ENCODE results near the gene SKA3. TPM values are rescaled to one million over a fixed set of nuclear protein-coding genes. Genes with fewer than 3 reads are reported as not detected.
A peak's percentile ranks its signal among the peaks of the same experiment; 100 is the strongest.
"Not testable (repeated sequence)": the region's sequence is repeated elsewhere in the genome, so short reads cannot be mapped to it uniquely, and the experiment has no call there.

SKA3 gene
- total RNA-seq, 2 experiments from 2014 or later, result 32.8 to 33.8 TPM

GRCh38 chr13:21152251-21152899, 24.0 kb downstream of the SKA3 start:
- Mint-ChIP-seq H3K4me3 (no peak overlapping the region), H3K27ac (no peak overlapping the region), H3K27me3 (ENCODE audit: low read depth) (no peaks in the 10 kb centered on the region), H3K36me3 (ENCODE audit: low read depth) (peaks cover 22% of the 10 kb centered on the region), H3K4me1 (ENCODE audit: low read depth) (peaks cover 21% of the 10 kb centered on the region), H3K9me3 (no peaks in the 10 kb centered on the region)
- CTCF ChIA-PET, result interaction anchor here (0.6 kb wide), 1 partner anchor 41 kb away, joined by 3 read pairs; no protein-coding TSS in a partner anchor
- intact Hi-C loops (cut with micrococcal nuclease), result no loop called here
- no peak for DNase-seq

- Mint-ChIP-seq H3K36me3 (ENCODE audit: low read depth) (peaks cover 16% of the 10 kb centered on the region), H3K27ac (peak overlapping the region; percentile 34), H3K27me3 (ENCODE audit: low read depth) (no peaks in the 10 kb centered on the region), H3K9me3 (no peaks in the 10 kb centered on the region), H3K4me1 (ENCODE audit: low read depth) (peaks cover 25% of the 10 kb centered on the region), H3K4me3 (no peak overlapping the region)
- DNase-seq, result no peak
- CTCF ChIA-PET, result interaction anchor here (0.6 to 1.1 kb wide), 2 partner anchors 204 to 225 kb away, joined by 5 to 7 read pairs; no protein-coding TSS in a partner anchor
- intact Hi-C loops (cut with micrococcal nuclease), result no loop called here
Measured at GRCh38 chr13:21150013-21150412, 26.3 kb downstream of the SKA3 start.

GRCh38 chr13:21149568-21149967, 26.8 kb downstream of the SKA3 start:
- CTCF ChIA-PET, result no interaction called here
- no peak for DNase-seq
- intact Hi-C loops (cut with micrococcal nuclease), result no loop called here

GRCh38 chr13:21148557-21149258, 27.6 kb downstream of the SKA3 start:
- Mint-ChIP-seq H3K4me3 (no peak overlapping the region), H3K9me3 (no peaks in the 10 kb centered on the region), H3K4me1 (ENCODE audit: low read depth) (peaks cover 33% of the 10 kb centered on the region), H3K36me3 (ENCODE audit: low read depth) (peaks cover 14% of the 10 kb centered on the region), H3K27me3 (ENCODE audit: low read depth) (no peaks in the 10 kb centered on the region), H3K27ac (peak overlapping the region; percentile 24)
- DNase-seq, result no peak
- intact Hi-C loops (cut with micrococcal nuclease), result no loop called here
- CTCF ChIA-PET, result no interaction called here

More at GRCh38 chr13:21149568-21149967, 26.8 kb downstream of the SKA3 start:
- Mint-ChIP-seq H3K4me1 (ENCODE audit: low read depth) (peaks cover 28% of the 10 kb centered on the region), H3K27ac (peak overlapping the region; percentile 34), H3K9me3 (no peaks in the 10 kb centered on the region), H3K36me3 (ENCODE audit: low read depth) (peaks cover 12% of the 10 kb centered on the region), H3K27me3 (ENCODE audit: low read depth) (no peaks in the 10 kb centered on the region), H3K4me3 (no peak overlapping the region)

- Mint-ChIP-seq H3K4me3 (no peak overlapping the region), H3K36me3 (ENCODE audit: low read depth) (peaks cover 22% of the 10 kb centered on the region), H3K27ac (peak overlapping the region; percentile 33), H3K9me3 (no peaks in the 10 kb centered on the region), H3K4me1 (ENCODE audit: low read depth) (peaks cover 42% of the 10 kb centered on the region), H3K27me3 (ENCODE audit: low read depth) (no peaks in the 10 kb centered on the region)
- DNase-seq, result no peak
- CTCF ChIA-PET, result no interaction called here
- intact Hi-C loops (cut with micrococcal nuclease), result no loop called here
Measured at GRCh38 chr13:21147827-21148226, 28.5 kb downstream of the SKA3 start.

- DNase-seq, result no peak
- intact Hi-C loops (cut with micrococcal nuclease), result no loop called here
- Mint-ChIP-seq H3K9me3 (no peaks in the 10 kb centered on the region), H3K4me1 (ENCODE audit: low read depth) (peaks cover 33% of the 10 kb centered on the region), H3K36me3 (ENCODE audit: low read depth) (peaks cover 32% of the 10 kb centered on the region), H3K27me3 (ENCODE audit: low read depth) (no peaks in the 10 kb centered on the region), H3K4me3 (peak overlapping the region; percentile 54), H3K27ac (peak overlapping the region; percentile 62)
- CTCF ChIA-PET, result interaction anchor here (0.5 to 0.6 kb wide), 2 partner anchors 38 to 239 kb away, joined by 3 read pairs; no protein-coding TSS in a partner anchor
Measured at GRCh38 chr13:21142766-21143165, 33.6 kb downstream of the SKA3 start.

- intact Hi-C loops (cut with micrococcal nuclease), result no loop called here
- Mint-ChIP-seq H3K27me3 (ENCODE audit: low read depth) (no peaks in the 10 kb centered on the region), H3K9me3 (no peaks in the 10 kb centered on the region), H3K27ac (peak overlapping the region; percentile 94), H3K4me3 (peak overlapping the region; percentile 89), H3K36me3 (ENCODE audit: low read depth) (peaks cover 24% of the 10 kb centered on the region), H3K4me1 (ENCODE audit: low read depth) (peaks cover 21% of the 10 kb centered on the region)
- no peak for DNase-seq
- CTCF ChIA-PET, result no interaction called here
Measured at GRCh38 chr13:21139374-21139773, 37.0 kb downstream of the SKA3 start.

GRCh38 chr13:21138561-21138960, 37.8 kb downstream of the SKA3 start:
- Mint-ChIP-seq H3K4me1 (ENCODE audit: low read depth) (peaks cover 16% of the 10 kb centered on the region), H3K4me3 (peak overlapping the region; percentile 56), H3K27me3 (ENCODE audit: low read depth) (no peaks in the 10 kb centered on the region), H3K27ac (no peak overlapping the region), H3K9me3 (no peaks in the 10 kb centered on the region), H3K36me3 (ENCODE audit: low read depth) (peaks cover 21% of the 10 kb centered on the region)
- CTCF ChIA-PET, result no interaction called here
- DNase-seq, result no peak
- intact Hi-C loops (cut with micrococcal nuclease), result no loop called here

- Mint-ChIP-seq H3K4me1 (ENCODE audit: low read depth) (peaks cover 7% of the 10 kb centered on the region), H3K4me3 (no peak overlapping the region), H3K27me3 (ENCODE audit: low read depth) (peaks cover 2% of the 10 kb centered on the region), H3K27ac (no peak overlapping the region), H3K9me3 (no peaks in the 10 kb centered on the region), H3K36me3 (ENCODE audit: low read depth) (peaks cover 13% of the 10 kb centered on the region)
- no peak for DNase-seq
- CTCF ChIA-PET, result no interaction called here
- intact Hi-C loops (cut with micrococcal nuclease), result no loop called here
Measured at GRCh38 chr13:21137696-21138095, 38.7 kb downstream of the SKA3 start.

- CTCF ChIA-PET; H3K36me3 Mint-ChIP-seq (ENCODE audit: low read depth); H3K27ac Mint-ChIP-seq; H3K27me3 Mint-ChIP-seq (ENCODE audit: low read depth); intact Hi-C loops (cut with micrococcal nuclease); DNase-seq; H3K4me3 Mint-ChIP-seq; H3K9me3 Mint-ChIP-seq; H3K4me1 Mint-ChIP-seq (ENCODE audit: low read depth): not testable (repeated sequence)
Measured at GRCh38 chr13:21135833-21136232, 40.5 kb downstream of the SKA3 start.

- H3K27me3 Mint-ChIP-seq (ENCODE audit: low read depth), result peaks cover 2% of the 10 kb centered on the region
- H3K9me3 Mint-ChIP-seq, result no peaks in the 10 kb centered on the region
- intact Hi-C loops (cut with micrococcal nuclease), result no loop called here
- DNase-seq, result no peak
- H3K27ac Mint-ChIP-seq, result no peak overlapping the region
- CTCF ChIA-PET, result interaction anchor here (0.8 kb wide), 1 partner anchor 43 kb away, joined by 3 read pairs; no protein-coding TSS in a partner anchor
- H3K36me3 Mint-ChIP-seq (ENCODE audit: low read depth), result no peaks in the 10 kb centered on the region
- H3K4me1 Mint-ChIP-seq (ENCODE audit: low read depth), result peaks cover under 1% of the 10 kb centered on the region
- H3K4me3 Mint-ChIP-seq, result no peak overlapping the region
Measured at GRCh38 chr13:21134475-21134874, 41.9 kb downstream of the SKA3 start.

- Mint-ChIP-seq H3K4me3 (no peak overlapping the region), H3K27me3 (ENCODE audit: low read depth) (peaks cover 2% of the 10 kb centered on the region), H3K36me3 (ENCODE audit: low read depth) (no peaks in the 10 kb centered on the region), H3K9me3 (no peaks in the 10 kb centered on the region), H3K27ac (no peak overlapping the region), H3K4me1 (ENCODE audit: low read depth) (no peaks in the 10 kb centered on the region)
- no peak for DNase-seq
- intact Hi-C loops (cut with micrococcal nuclease), result loop anchor here (1.0 kb wide), 1 partner anchor 190 kb away; no protein-coding TSS in a partner anchor
- CTCF ChIA-PET, result no interaction called here
Measured at GRCh38 chr13:21133077-21133476, 43.3 kb downstream of the SKA3 start.

- peaks cover 2% of the 10 kb centered on the region for H3K27me3 Mint-ChIP-seq (ENCODE audit: low read depth)
- no peaks in the 10 kb centered on the region for H3K36me3 Mint-ChIP-seq (ENCODE audit: low read depth)
- no peak overlapping the region for H3K4me3 Mint-ChIP-seq
- intact Hi-C loops (cut with micrococcal nuclease), result no loop called here
- H3K27ac Mint-ChIP-seq, result no peak overlapping the region
- CTCF ChIA-PET, result interaction anchor here (0.8 kb wide), 1 partner anchor 18 kb away, joined by 5 read pairs; no protein-coding TSS in a partner anchor
- no peaks in the 10 kb centered on the region for H3K4me1 Mint-ChIP-seq (ENCODE audit: low read depth)
- DNase-seq, result no peak
- no peaks in the 10 kb centered on the region for H3K9me3 Mint-ChIP-seq
Measured at GRCh38 chr13:21130116-21130515, 46.2 kb downstream of the SKA3 start.

Data from activated naive CD4-positive, alpha-beta T cell treated with anti-CD3 and anti-CD28 coated beads for 36 hours (primary cell).